Breast epithelium (tissue), 4 donors: ENCODE results near the gene CD28. TPM values are rescaled to one million over a fixed set of nuclear protein-coding genes. Genes with fewer than 3 reads are reported as not detected.
A peak's percentile ranks its signal among the peaks of the same experiment; 100 is the strongest.

Experiments
- DNase-seq, 2 donors: peaks; one replicate each; pipeline ENCODE4 v3.0.0-alpha.2; 2019; ENCODE audit warnings: low spot score in 2 of 2
- H3K27ac ChIP-seq, 2 donors: fragments of 200-600 bp; sonication (generic) in 1 of 2; one replicate each; pipeline ENCODE4 v1.5.1; 2016 to 2019; ENCODE audit warnings: mild to moderate bottlenecking in 1 of 2
- H3K27me3 ChIP-seq, 2 donors: fragments of 200-600 bp; sonication (generic) in 1 of 2; one replicate each; pipeline versions ENCODE4 v1.5.1 to v1.6.0; 2017 to 2019; ENCODE audit warnings: control low read depth in 1 of 2, mild to moderate bottlenecking in 1 of 2
- H3K36me3 ChIP-seq: fragments of 200-600 bp; one replicate; pipeline ENCODE4 v1.5.1; 2019
- H3K4me1 ChIP-seq, 2 donors: fragments of 200-600 bp; sonication (generic); one replicate each; pipeline ENCODE4 v1.5.1; 2016 to 2019; ENCODE audit warnings: control low read depth in 1 of 2
- H3K4me3 ChIP-seq, 3 donors: fragments of 200-600 bp; sonication (generic); 1 replicate in 2 of 3; 2 replicates in 1 of 3; pipeline ENCODE4 v1.5.1; 2016 to 2019; ENCODE audit warnings: mild to moderate bottlenecking in 3 of 3, moderate library complexity in 2 of 3
- H3K9me3 ChIP-seq, 2 donors: fragments of 200-600 bp; sonication (generic) in 1 of 2; one replicate each; pipeline ENCODE4 v1.5.1; 2016 to 2019; ENCODE audit warnings: control low read depth in 1 of 2
- POLR2A ChIP-seq: fragments of 450-650 bp; IDR thresholded peaks from one replicate; pipeline ENCODE4 v1.6.1; 2016; ENCODE audit warnings: antibody characterized with exemption, mild to moderate bottlenecking, moderate library complexity
- POLR2AphosphoS5 ChIP-seq, 3 donors: sonication (generic); formaldehyde crosslinking; IDR thresholded peaks; one replicate each; pipeline ENCODE4 v1.6.1; 2017; ENCODE audit warnings: antibody characterized with exemption in 3 of 3
- intact Hi-C: fragments of 100-400 bp; cut with DNase I; formaldehyde crosslinking; loops from one replicate; pipeline ENCODE4 v1.15.1; 2023; ENCODE audit warnings: low total_unique reads
- total RNA-seq, 3 donors: library from RNA; depleted of rRNA; stranded (reverse); fragments of >200 nt; gene quantifications; one replicate each; pipeline ENCODE4 v1.1.0, GENCODE V29; 2016
- TF ChIP-seq, protein P1 (sequence below), 3 donors: fragments of 450-650 bp; IDR thresholded peaks; one replicate each; pipeline ENCODE4 v1.5.1; 2016 to 2017; ENCODE audit warnings: antibody characterized with exemption in 3 of 3, mild to moderate bottlenecking in 3 of 3, moderate library complexity in 3 of 3

CD28 gene
- total RNA-seq, 3 donors from 2014 or later: 2.2 to 4.2 (median 2.9) TPM

DNA sequence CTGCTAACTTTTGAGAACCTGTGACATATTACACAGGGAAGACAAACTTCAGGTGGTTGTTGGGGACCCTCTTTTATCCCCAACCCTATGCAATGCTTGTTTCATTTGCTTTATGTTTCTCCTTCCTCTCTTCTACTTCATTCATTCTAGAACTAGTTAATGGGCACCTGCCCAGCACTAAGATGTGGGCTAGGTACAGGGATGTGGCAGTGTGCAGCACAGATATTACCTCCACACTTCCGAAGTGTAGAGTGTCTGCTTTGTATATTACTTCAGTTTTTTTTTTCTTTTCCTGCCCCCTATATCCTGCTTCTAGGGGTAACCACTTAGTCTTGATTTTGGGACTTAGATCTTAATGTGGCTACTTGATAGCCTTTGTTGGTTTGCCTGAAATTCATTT lies 35.1 kb downstream of the CD28 start:
- no peak for TF ChIP-seq POLR2A
- TF ChIP-seq, protein P1, sequence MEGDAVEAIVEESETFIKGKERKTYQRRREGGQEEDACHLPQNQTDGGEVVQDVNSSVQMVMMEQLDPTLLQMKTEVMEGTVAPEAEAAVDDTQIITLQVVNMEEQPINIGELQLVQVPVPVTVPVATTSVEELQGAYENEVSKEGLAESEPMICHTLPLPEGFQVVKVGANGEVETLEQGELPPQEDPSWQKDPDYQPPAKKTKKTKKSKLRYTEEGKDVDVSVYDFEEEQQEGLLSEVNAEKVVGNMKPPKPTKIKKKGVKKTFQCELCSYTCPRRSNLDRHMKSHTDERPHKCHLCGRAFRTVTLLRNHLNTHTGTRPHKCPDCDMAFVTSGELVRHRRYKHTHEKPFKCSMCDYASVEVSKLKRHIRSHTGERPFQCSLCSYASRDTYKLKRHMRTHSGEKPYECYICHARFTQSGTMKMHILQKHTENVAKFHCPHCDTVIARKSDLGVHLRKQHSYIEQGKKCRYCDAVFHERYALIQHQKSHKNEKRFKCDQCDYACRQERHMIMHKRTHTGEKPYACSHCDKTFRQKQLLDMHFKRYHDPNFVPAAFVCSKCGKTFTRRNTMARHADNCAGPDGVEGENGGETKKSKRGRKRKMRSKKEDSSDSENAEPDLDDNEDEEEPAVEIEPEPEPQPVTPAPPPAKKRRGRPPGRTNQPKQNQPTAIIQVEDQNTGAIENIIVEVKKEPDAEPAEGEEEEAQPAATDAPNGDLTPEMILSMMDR (IDR thresholded peaks at IDR 0.05): no peak
- H3K36me3 ChIP-seq: no peaks in the 10 kb centered on the region
- H3K27me3 ChIP-seq: no peaks in the 10 kb centered on the region
- no peak overlapping the region for H3K4me3 ChIP-seq
- H3K9me3 ChIP-seq: no peaks in the 10 kb centered on the region
- intact Hi-C loops: no loop called here
- H3K4me1 ChIP-seq: no peaks in the 10 kb centered on the region
- peak overlapping the region in 1 of 2 donors; percentile 57 for H3K27ac ChIP-seq
- DNase-seq: no peak

DNA sequence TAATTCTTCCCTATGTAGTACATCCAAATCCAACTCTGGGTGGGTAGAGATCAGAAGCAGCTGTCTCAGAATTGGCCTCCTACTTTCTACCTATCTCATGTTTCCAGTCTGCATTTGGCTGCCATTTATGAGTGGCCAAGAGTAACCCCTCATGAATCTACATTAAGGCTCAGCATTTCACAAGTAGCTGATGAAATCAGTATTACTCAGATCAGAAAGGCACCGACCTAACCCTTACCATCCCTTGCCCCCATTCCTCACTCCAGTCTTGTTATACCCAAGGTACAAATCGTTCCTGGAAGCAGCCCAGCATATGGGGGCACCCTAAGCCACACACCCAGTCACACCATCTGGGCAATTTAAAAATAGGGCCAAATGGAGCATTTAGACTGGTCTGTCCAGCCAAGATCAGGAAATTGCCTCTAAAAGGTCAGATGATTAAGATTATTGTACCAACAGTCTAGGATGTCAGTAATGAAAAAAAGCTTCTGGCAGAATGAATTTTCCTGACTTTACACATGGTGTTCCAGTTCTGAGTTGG lies 37.1 kb downstream of the CD28 start:
- no peaks in the 10 kb centered on the region for H3K27me3 ChIP-seq
- no peaks in the 10 kb centered on the region for H3K4me1 ChIP-seq
- no peak overlapping the region for H3K4me3 ChIP-seq
- no peaks in the 10 kb centered on the region for H3K36me3 ChIP-seq
- DNase-seq: no peak
- TF ChIP-seq, protein P1 (IDR thresholded peaks at IDR 0.05): no peak
- peak in 2 of 3 donors; percentile 51 to 54 for TF ChIP-seq POLR2AphosphoS5 (IDR thresholded peaks at IDR 0.05)
- intact Hi-C loops: no loop called here
- H3K27ac ChIP-seq: peak overlapping the region in 1 of 2 donors; percentile 9
- no peaks in the 10 kb centered on the region for H3K9me3 ChIP-seq

DNA sequence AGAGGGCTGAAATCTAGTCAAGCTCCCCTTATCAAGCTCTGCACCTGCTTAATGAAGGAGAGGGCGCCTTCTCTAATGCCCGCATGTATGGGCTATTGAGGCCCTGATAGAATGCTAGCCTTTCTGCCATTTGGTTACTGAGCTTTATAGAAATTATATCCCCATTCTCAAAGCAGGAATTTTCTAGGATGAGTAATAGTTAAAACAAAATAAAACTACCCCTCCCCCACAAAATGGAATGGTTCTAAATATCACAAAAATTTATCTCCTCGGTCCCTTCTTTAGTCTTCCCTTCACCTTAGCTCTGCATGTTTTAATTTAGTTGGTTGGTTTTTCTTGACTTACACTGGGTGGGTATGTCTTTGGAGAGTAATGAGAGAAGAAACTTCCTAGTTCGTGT lies 37.7 kb downstream of the CD28 start:
- no peak for DNase-seq
- H3K27ac ChIP-seq: peak overlapping the region in 1 of 2 donors; percentile 9
- intact Hi-C loops: no loop called here
- TF ChIP-seq POLR2AphosphoS5 (IDR thresholded peaks at IDR 0.05) (no peak), POLR2A (no peak)
- TF ChIP-seq, protein P1 (IDR thresholded peaks at IDR 0.05): no peak
- no peak overlapping the region for H3K4me3 ChIP-seq
- no peaks in the 10 kb centered on the region for H3K4me1 ChIP-seq
- H3K9me3 ChIP-seq: no peaks in the 10 kb centered on the region
- H3K36me3 ChIP-seq: no peaks in the 10 kb centered on the region
- no peaks in the 10 kb centered on the region for H3K27me3 ChIP-seq

DNA sequence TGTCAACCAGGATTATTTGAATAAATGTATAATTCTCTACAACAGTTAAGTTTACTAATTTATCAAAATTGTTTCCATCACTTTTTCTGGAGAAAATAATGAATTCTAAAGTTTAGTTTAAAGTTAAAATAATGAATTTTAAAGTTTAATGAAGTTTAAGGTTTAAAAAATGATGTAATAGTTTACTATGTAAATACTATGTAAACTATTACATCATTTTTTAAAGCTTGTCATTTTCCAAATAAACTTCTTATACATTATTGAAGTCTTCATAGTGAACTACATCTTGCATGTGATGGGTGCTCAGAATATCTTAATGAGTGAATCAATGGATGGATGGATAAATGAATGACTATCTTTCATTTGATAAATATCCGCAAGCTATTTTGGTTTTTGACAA lies 38.8 kb downstream of the CD28 start:
- Histone ChIP-seq H3K36me3 (no peaks in the 10 kb centered on the region), H3K4me3 (no peak overlapping the region), H3K27me3 (no peaks in the 10 kb centered on the region), H3K4me1 (no peaks in the 10 kb centered on the region), H3K9me3 (no peaks in the 10 kb centered on the region), H3K27ac (no peak overlapping the region)
- intact Hi-C loops: no loop called here
- no peak for DNase-seq
- TF ChIP-seq POLR2A: no peak
- TF ChIP-seq, protein P1 (IDR thresholded peaks at IDR 0.05): no peak
- no peak for TF ChIP-seq POLR2AphosphoS5 (IDR thresholded peaks at IDR 0.05)

DNA sequence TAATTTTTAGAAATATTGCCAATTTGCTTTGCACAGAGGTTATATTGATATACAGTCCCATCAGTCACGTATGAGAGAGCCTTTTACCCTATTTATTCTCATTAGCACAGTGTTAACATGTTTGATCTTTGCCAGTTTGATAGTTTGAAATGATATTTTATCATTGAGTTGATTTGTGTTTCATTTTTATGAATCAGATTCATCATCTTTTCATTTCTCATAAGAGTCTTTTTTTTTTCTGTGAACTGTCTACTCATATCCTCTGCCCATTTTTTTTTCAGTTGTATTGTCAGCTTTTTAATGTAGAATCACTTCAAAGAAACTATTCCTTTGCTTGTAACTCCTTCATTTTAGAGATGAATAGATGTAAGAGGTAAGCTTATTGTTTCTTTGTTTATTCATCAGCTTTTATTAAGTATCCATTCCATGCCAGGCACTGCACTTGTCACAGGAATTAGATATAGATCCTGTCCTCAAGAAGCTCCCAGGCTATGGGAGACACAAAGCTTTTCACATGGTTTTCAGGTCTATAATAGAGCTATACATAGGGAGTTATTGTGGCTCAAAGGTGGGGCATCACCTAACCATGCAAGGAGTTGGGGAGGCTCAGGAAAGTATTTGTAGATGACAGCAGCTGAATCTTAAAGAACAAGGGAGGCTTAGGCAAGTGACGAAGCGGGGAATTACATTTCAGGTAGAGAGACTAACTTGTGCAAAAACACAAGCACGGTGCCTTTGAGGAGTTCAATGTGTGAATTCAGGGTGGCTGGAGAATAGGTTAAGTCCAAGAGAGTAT lies 42.1 kb downstream of the CD28 start:
- Histone ChIP-seq H3K9me3 (no peaks in the 10 kb centered on the region), H3K27me3 (no peaks in the 10 kb centered on the region), H3K27ac (no peak overlapping the region), H3K36me3 (no peaks in the 10 kb centered on the region), H3K4me3 (no peak overlapping the region), H3K4me1 (no peaks in the 10 kb centered on the region)
- no peak for DNase-seq
- TF ChIP-seq POLR2AphosphoS5 (IDR thresholded peaks at IDR 0.05): no peak
- no peak for TF ChIP-seq POLR2A
- TF ChIP-seq, protein P1 (IDR thresholded peaks at IDR 0.05): no peak
- intact Hi-C loops: no loop called here
